Medulla oblongata (tissue), 1 donor: ENCODE results near the gene F12.

Experiments
- DNase-seq: peaks from one replicate; pipeline ENCODE4 v3.0.0-alpha.2; 2015; ENCODE audit errors: extremely low spot score

F12 gene

GRCh38 chr5:177409043-177409801 lies at the start of gene F12:
TSS of gene F12 (minus strand) at chr5:177409564. CDS start at chr5:177409527, 37 bp downstream.
- no peak for DNase-seq

DNA sequence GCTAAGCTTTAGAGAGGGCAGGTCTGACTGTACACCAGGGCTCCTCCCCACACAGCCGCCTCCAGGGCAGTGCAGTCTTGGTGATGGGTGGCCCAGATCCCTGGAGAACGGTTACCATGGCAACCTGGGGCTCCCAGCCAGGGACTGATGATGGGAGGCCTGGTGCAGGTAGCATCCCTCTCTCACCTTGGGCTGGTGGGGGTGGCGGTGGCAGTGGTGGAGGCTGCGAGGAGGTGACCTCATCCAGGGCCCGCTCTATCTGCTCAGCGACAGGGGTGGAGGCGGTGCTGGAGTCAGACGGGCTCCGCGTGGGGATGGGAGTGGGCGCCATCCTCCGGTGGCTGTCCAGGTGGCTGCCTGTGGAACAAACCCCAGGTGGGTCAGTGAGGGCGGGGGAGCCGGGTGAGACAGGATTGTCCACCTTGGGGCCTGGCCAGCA lies 49.6 kb upstream of the F12 start:
- DNase-seq = no peak

DNA sequence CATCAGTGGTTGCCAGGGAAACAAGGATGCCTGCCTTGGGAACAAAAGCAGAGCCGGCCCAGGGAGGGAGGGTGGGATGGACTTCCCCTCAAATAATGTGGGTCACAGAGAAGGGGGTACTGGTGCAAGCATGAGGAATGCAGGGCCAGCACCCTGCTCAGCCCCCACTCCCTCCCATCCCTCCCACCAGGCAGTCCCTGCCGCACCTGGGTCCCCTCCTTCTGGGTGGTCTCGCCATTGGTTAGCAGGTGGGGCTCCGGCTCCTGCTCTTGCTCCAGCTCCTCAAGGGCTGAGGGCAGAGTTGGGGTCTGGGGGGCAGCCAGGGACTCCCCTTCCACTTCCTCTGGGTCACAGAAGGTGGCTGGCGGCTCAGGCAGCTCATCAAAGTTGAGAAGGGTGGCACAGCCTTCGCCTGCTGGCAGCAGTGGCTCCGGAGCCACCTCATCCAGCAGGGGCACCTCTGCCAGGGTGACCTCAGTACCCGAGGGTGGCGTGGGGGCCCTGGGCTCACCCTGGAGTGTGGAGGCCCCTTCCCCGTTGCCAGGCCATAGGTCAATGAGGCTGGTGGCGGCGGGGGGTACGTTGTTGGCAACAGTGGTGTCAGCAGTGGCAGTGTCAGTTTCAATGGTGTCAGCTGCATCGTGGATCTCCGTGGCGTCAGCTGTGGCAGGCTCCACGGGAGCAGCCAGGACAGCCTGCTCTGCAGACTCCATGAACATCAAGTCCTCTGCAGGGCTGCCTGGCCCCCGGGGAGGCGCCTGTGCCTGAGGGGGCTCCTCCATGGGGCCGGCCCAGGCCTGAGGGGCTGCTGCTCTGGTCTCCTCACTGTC lies 48.7 kb upstream of the F12 start:
- DNase-seq = no peak

- DNase-seq = peak; percentile 91
Measured at GRCh38 chr5:177456976-177457851, 47.9 kb upstream of the F12 start.

- DNase-seq = no peak
Measured at GRCh38 chr5:177456591-177456964, 47.2 kb upstream of the F12 start.

- peak; percentile 85 for DNase-seq
Measured at GRCh38 chr5:177455661-177456590, 46.6 kb upstream of the F12 start.

DNA sequence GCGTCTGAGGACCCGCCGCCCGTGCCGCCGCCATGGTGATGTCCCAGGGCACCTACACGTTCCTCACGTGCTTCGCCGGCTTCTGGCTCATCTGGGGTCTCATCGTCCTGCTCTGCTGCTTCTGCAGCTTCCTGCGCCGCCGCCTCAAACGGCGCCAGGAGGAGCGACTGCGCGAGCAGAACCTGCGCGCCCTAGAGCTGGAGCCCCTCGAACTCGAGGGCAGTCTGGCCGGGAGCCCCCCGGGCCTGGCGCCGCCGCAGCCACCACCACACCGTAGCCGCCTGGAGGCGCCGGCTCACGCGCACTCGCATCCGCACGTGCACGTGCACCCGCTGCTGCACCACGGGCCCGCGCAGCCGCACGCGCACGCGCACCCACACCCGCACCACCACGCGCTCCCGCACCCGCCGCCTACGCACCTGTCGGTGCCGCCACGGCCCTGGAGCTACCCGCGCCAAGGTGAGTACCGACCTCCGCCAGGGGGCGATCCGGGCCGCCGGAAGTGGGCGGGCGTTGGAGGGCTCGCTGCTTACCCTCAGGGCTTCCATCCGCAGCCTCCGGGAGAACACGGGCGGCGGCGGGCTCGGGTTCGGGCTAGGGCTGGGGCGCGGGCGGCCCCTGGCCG lies 45.8 kb upstream of the F12 start:
- no peak for DNase-seq

DNA sequence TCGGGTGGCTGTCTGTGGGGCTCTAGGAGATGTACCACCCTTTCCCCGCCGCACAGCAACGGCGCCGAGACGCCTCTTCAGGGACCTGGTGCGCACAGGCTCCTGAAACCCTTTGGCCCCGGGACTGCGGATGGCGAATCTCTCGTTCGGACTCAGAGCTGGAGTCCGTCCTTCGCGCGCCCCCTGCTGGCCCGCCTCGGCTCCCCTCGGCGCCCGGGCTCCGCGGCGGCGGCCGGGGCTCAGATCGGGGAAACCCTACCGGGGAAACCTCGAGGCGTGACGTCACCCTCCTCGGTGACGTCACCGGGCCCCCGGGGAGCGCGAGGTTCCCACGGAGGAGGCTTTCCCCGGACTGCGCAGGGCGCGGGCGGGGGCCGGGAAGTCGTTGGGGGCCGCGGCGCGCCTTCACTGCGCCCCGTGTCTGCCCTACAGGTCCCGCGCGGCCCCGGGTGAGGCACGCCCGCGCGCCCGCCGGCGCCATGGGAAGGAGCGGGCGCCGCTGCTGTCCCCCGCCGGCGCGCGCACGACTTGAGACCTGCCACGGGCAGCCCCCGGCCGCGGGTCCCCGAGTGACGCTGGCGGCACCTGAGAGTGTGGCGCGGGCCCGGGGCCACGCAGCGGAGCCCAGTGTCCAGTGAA lies 45.2 kb upstream of the F12 start:
- DNase-seq = peak; percentile 89

- peak; percentile 46 for DNase-seq
Measured at GRCh38 chr5:177453852-177454396, 44.6 kb upstream of the F12 start.

- peak; percentile 46 for DNase-seq
Measured at GRCh38 chr5:177452688-177453638, 43.6 kb upstream of the F12 start.

- peak; percentile 64 for DNase-seq
Measured at GRCh38 chr5:177450667-177451424, 41.5 kb upstream of the F12 start.

- DNase-seq = no peak
Measured at GRCh38 chr5:177449140-177450061, 40.0 kb upstream of the F12 start.

- DNase-seq = no peak
Measured at GRCh38 chr5:177448244-177448950, 39.0 kb upstream of the F12 start.

GRCh38 chr5:177447611-177448243 lies 38.4 kb upstream of the F12 start:
- DNase-seq = peak; percentile 92

DNA sequence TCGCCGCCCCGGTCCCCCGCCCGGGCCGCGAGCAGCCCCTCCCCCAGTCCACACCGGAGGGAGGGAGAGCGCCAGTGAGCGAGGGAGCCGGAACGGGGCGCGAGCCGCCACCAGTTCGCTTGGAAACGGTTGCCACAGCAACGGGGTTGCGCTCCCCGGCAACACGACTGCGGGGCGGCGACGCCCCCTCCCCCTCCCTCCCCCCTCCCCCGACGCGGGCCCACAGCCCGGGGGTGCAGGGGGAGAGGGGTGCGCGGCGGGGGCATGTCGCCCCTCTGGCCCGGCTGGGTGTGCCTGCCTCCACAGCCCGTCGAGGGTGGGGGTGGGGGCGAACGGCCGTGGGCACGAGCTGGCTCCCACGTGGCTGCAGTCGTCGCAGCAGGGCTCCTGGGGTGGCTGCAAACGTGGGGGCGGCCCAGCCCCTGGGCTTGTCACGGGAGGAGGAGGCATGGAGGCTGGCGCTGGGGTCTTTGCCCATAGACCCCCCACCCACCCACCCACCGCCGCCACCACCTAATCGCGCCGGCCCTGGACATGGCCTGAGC lies 37.8 kb upstream of the F12 start:
- DNase-seq = peak; percentile 71
